ENCODE measurements around the gene LDAH. TPM values are rescaled to one million over a fixed set of nuclear protein-coding genes. Genes with fewer than 3 reads are reported as not detected.

The LDAH gene
- total RNA-seq, 1 donor: 17.4 TPM

GRCh38 chr2:20738772-20739171 is 84.1 kb downstream of the LDAH start:
- no peaks in the 10 kb centered on the region for H3K9me3 ChIP-seq (ENCODE audit: low read depth, low read length)
- H4K20me1 ChIP-seq (ENCODE audit: insufficient read depth, low read length): no peaks in the 10 kb centered on the region
- no peaks in the 10 kb centered on the region for H3K4me1 ChIP-seq (ENCODE audit: insufficient read depth, low read length)
- no peak overlapping the region for H2AFZ ChIP-seq (ENCODE audit: low read length)
- no peak overlapping the region for H3K4me2 ChIP-seq (ENCODE audit: insufficient read depth, low read length)
- TF ChIP-seq, protein P1, sequence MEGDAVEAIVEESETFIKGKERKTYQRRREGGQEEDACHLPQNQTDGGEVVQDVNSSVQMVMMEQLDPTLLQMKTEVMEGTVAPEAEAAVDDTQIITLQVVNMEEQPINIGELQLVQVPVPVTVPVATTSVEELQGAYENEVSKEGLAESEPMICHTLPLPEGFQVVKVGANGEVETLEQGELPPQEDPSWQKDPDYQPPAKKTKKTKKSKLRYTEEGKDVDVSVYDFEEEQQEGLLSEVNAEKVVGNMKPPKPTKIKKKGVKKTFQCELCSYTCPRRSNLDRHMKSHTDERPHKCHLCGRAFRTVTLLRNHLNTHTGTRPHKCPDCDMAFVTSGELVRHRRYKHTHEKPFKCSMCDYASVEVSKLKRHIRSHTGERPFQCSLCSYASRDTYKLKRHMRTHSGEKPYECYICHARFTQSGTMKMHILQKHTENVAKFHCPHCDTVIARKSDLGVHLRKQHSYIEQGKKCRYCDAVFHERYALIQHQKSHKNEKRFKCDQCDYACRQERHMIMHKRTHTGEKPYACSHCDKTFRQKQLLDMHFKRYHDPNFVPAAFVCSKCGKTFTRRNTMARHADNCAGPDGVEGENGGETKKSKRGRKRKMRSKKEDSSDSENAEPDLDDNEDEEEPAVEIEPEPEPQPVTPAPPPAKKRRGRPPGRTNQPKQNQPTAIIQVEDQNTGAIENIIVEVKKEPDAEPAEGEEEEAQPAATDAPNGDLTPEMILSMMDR (IDR thresholded peaks at IDR 0.05; ENCODE audit: extremely low read depth, low read depth, low read length): no peak
- DNase-seq (ENCODE audit: insufficient read length, low spot score, missing footprints): no peak
- no peak overlapping the region for H3K4me3 ChIP-seq (ENCODE audit: insufficient read depth, low read length)
- H3K79me2 ChIP-seq (ENCODE audit: insufficient read depth, low read length): no peaks in the 10 kb centered on the region
- H3K27me3 ChIP-seq (ENCODE audit: insufficient read depth, low read length): no peaks in the 10 kb centered on the region
- H3K27ac ChIP-seq (ENCODE audit: low read depth, low read length): no peak overlapping the region
- no peaks in the 10 kb centered on the region for H3K36me3 ChIP-seq (ENCODE audit: insufficient read depth, low read length)

DNA sequence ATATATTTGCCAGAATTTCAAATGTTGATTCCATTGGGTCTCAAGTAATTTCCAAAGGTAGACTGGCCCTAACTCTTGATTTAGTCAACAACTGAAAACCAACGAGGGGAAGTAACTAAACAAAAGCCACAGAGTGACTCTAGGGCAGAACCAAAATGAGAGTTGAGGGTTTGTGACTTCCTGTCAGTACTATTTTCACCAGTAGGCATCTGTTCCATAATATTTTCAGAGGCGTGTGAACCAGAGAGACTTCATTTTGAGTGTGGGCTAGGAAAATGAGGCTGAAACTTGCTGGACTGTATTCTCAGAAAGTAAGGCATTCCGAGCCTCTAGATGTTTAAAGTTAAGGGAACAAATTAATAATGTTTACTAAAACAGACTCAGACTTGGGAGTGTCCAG is 85.4 kb downstream of the LDAH start:
- no peaks in the 10 kb centered on the region for H3K9me3 ChIP-seq (ENCODE audit: low read depth, low read length)
- H2AFZ ChIP-seq (ENCODE audit: low read length): no peak overlapping the region
- no peak for DNase-seq (ENCODE audit: insufficient read length, low spot score, missing footprints)
- H3K27ac ChIP-seq (ENCODE audit: low read depth, low read length): no peak overlapping the region
- no peaks in the 10 kb centered on the region for H3K27me3 ChIP-seq (ENCODE audit: insufficient read depth, low read length)
- no peak overlapping the region for H3K4me2 ChIP-seq (ENCODE audit: insufficient read depth, low read length)
- no peaks in the 10 kb centered on the region for H3K4me1 ChIP-seq (ENCODE audit: insufficient read depth, low read length)
- no peaks in the 10 kb centered on the region for H3K79me2 ChIP-seq (ENCODE audit: insufficient read depth, low read length)
- TF ChIP-seq, protein P1 (IDR thresholded peaks at IDR 0.05; ENCODE audit: extremely low read depth, low read depth, low read length): no peak
- H4K20me1 ChIP-seq (ENCODE audit: insufficient read depth, low read length): no peaks in the 10 kb centered on the region
- H3K36me3 ChIP-seq (ENCODE audit: insufficient read depth, low read length): no peaks in the 10 kb centered on the region
- H3K4me3 ChIP-seq (ENCODE audit: insufficient read depth, low read length): no peak overlapping the region

- TF ChIP-seq, protein P1 (IDR thresholded peaks at IDR 0.05; ENCODE audit: extremely low read depth, low read depth, low read length): no peak
- Histone ChIP-seq H3K4me3 (ENCODE audit: insufficient read depth, low read length) (no peak overlapping the region), H3K27ac (ENCODE audit: low read depth, low read length) (no peak overlapping the region), H3K27me3 (ENCODE audit: insufficient read depth, low read length) (no peaks in the 10 kb centered on the region), H2AFZ (ENCODE audit: low read length) (no peak overlapping the region), H4K20me1 (ENCODE audit: insufficient read depth, low read length) (no peaks in the 10 kb centered on the region), H3K9me3 (ENCODE audit: low read depth, low read length) (no peaks in the 10 kb centered on the region), H3K79me2 (ENCODE audit: insufficient read depth, low read length) (no peaks in the 10 kb centered on the region), H3K4me1 (ENCODE audit: insufficient read depth, low read length) (peaks cover 5% of the 10 kb centered on the region), H3K36me3 (ENCODE audit: insufficient read depth, low read length) (no peaks in the 10 kb centered on the region), H3K4me2 (ENCODE audit: insufficient read depth, low read length) (no peak overlapping the region)
- no peak for DNase-seq (ENCODE audit: insufficient read length, low spot score, missing footprints)
Observed at GRCh38 chr2:20728114-20728758, 94.7 kb downstream of the LDAH start.

DNA sequence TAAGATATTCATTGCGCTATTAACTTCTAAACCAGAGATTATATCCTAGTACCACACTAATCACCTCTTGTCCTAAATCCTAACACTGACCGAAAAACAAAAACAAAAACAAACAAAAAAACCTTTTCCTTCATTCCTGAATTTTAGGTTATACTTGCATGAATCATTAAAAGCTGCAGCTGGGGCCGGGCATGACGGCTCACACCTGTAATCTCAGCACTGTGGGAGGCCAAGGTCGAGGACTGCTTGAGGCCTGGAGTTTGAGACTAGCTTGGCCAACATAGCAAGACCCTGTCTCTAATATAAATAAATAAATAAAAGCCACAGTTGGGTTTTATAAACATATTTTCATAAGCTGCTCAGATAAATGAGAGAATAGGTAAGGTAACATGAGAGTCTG is 96.0 kb downstream of the LDAH start:
- H2AFZ ChIP-seq (ENCODE audit: low read length): no peak overlapping the region

More for the DNA sequence above, 96.0 kb downstream of the LDAH start:
- no peak for DNase-seq (ENCODE audit: insufficient read length, low spot score, missing footprints)
- H3K27ac ChIP-seq (ENCODE audit: low read depth, low read length): no peak overlapping the region
- H4K20me1 ChIP-seq (ENCODE audit: insufficient read depth, low read length): no peaks in the 10 kb centered on the region
- H3K4me1 ChIP-seq (ENCODE audit: insufficient read depth, low read length): peaks cover 11% of the 10 kb centered on the region
- H3K79me2 ChIP-seq (ENCODE audit: insufficient read depth, low read length): no peaks in the 10 kb centered on the region
- TF ChIP-seq, protein P1 (IDR thresholded peaks at IDR 0.05; ENCODE audit: extremely low read depth, low read depth, low read length): no peak
- H3K9me3 ChIP-seq (ENCODE audit: low read depth, low read length): no peaks in the 10 kb centered on the region
- no peaks in the 10 kb centered on the region for H3K27me3 ChIP-seq (ENCODE audit: insufficient read depth, low read length)
- H3K36me3 ChIP-seq (ENCODE audit: insufficient read depth, low read length): no peaks in the 10 kb centered on the region
- H3K4me3 ChIP-seq (ENCODE audit: insufficient read depth, low read length): no peak overlapping the region
- no peak overlapping the region for H3K4me2 ChIP-seq (ENCODE audit: insufficient read depth, low read length)
